ENCODE results near the gene RAB40B.

RAB40B gene

GRCh38 chr17:82698974-82699442, 510 bp upstream of the RAB40B start (continued):
- TF ChIP-seq ZNF600 (tag by site-specific recombination; IDR thresholded peaks at IDR 0.05): 0 out of 2 replicates have a peak, but pooled peaks have one; percentile 15
- TF ChIP-seq INSM2 (tag by site-specific recombination; IDR thresholded peaks at IDR 0.05): no peak
- TF ChIP-seq ZNF585B (tag by site-specific recombination; IDR thresholded peaks at IDR 0.05): no peak
- TF ChIP-seq SP2 (tag by site-specific recombination; IDR thresholded peaks at IDR 0.05): no peak
- TF ChIP-seq ZNF394 (tag by site-specific recombination; IDR thresholded peaks at IDR 0.05; ENCODE audit: borderline replicate concordance): no peak
- TF ChIP-seq ZNF777 (tag by site-specific recombination; IDR thresholded peaks at IDR 0.05; ENCODE audit: borderline replicate concordance): peak; percentile 70; the same call in 1 of the 2 replicates
- TF ChIP-seq ZNF184 (tag by site-specific recombination; IDR thresholded peaks at IDR 0.05): no peak
- no peak; the same call in 1 of the 2 replicates for TF ChIP-seq ZNF146 (tag by site-specific recombination; IDR thresholded peaks at IDR 0.05)
- TF ChIP-seq ZNF548 (tag by site-specific recombination; IDR thresholded peaks at IDR 0.05): no peak
- no peak for TF ChIP-seq ZNF701 (tag by site-specific recombination; IDR thresholded peaks at IDR 0.05)
- no peak for TF ChIP-seq ZNF133 (tag by site-specific recombination; IDR thresholded peaks at IDR 0.05)
- no peak for TF ChIP-seq ZNF280D (tag by site-specific recombination; IDR thresholded peaks at IDR 0.05)
- peak; percentile 66 for TF ChIP-seq GLIS2 (tag by site-specific recombination; IDR thresholded peaks at IDR 0.05)
- 0 out of 2 replicates have a peak, but pooled peaks have one; percentile 42 for TF ChIP-seq PRDM10 (tag by site-specific recombination; IDR thresholded peaks at IDR 0.05)
- no peak for TF ChIP-seq ZBTB6 (tag by site-specific recombination; IDR thresholded peaks at IDR 0.05)
- no peak for TF ChIP-seq ZSCAN23 (tag by site-specific recombination; IDR thresholded peaks at IDR 0.05)
- TF ChIP-seq ZNF391 (tag by site-specific recombination; IDR thresholded peaks at IDR 0.05; ENCODE audit: borderline replicate concordance, low read depth): no peak
- TF ChIP-seq KLF7 (tag by site-specific recombination; IDR thresholded peaks at IDR 0.05; ENCODE audit: borderline replicate concordance): no peak
- TF ChIP-seq ZNF837 (tag by site-specific recombination; IDR thresholded peaks at IDR 0.05): no peak
- no peak for TF ChIP-seq PBX3 (CRISPR knock-in tag; IDR thresholded peaks at IDR 0.05)
- no peak for TF ChIP-seq CTCF (tag by site-specific recombination; IDR thresholded peaks at IDR 0.05)
- TF ChIP-seq ZNF266 (tag by site-specific recombination; IDR thresholded peaks at IDR 0.05; ENCODE audit: low read depth): no peak
- TF ChIP-seq ZNF426 (tag by site-specific recombination; IDR thresholded peaks at IDR 0.05): no peak
- TF ChIP-seq ZNF140 (tag by site-specific recombination; IDR thresholded peaks at IDR 0.05): no peak
- no peak for TF ChIP-seq PRDM4 (tag by site-specific recombination; IDR thresholded peaks at IDR 0.05)
